ENCODE data around the gene GIMAP1.

Gene GIMAP1

DNA sequence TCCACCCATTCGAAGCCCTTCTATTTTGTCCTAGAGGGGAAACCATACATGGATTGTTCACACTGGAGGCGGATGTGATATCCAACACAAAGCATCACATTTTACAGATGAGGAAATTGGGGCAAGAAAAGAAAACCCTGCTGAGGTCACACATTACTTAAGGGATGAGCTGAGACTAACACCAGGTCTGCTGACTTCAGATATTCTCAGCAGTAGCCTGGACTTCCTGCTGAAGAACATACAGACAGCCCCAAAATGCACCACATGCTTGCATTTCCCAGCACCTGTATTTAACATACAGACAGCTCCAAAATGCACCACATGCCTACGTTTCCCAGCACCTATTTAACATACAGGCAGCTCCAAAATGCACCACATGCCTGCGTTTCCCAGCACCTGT is 32.0 kb downstream of the GIMAP1 start:
- DNase-seq (ENCODE audit: low spot score), result no peak

DNA sequence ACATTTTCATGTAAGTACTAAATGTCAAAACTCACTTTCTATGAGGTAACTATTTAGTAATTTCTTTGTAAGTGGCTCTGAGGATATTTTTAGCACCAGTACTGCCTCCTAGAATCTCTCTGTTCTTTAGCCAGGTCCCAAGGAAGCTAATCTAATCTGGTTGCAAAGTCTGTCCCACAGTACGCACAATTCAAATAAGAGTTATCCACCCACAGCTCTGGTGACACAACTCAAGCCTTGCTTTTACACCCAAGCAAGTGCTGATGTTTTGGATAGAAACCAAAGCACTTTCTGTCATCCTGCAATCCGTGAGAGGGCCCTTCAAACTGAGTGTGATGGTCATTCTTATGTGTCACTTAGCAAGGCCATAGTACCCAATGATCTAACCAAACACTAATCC is 35.3 kb downstream of the GIMAP1 start:
- no peak for DNase-seq (ENCODE audit: low spot score)

DNA sequence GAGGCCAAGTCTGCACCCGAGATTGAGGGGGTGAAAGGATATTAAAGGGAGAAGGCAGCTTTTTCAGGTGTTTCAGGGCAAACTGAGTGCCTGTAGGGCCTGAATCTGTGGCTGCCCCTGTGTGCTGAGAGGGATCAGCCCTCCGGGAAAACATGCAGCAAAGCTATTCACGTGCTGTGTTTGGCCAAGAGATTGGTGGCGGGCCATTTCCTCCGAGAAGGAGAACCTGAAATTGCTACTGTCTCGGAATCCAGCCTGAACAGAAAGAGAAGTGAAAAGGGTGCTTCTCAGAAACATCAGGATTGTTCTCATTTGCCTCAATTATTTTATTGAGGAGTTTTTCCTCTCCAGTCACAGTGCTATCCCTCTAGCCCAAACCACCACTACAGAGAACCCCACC is 36.8 kb downstream of the GIMAP1 start:
- DNase-seq (ENCODE audit: low spot score), result no peak

DNA sequence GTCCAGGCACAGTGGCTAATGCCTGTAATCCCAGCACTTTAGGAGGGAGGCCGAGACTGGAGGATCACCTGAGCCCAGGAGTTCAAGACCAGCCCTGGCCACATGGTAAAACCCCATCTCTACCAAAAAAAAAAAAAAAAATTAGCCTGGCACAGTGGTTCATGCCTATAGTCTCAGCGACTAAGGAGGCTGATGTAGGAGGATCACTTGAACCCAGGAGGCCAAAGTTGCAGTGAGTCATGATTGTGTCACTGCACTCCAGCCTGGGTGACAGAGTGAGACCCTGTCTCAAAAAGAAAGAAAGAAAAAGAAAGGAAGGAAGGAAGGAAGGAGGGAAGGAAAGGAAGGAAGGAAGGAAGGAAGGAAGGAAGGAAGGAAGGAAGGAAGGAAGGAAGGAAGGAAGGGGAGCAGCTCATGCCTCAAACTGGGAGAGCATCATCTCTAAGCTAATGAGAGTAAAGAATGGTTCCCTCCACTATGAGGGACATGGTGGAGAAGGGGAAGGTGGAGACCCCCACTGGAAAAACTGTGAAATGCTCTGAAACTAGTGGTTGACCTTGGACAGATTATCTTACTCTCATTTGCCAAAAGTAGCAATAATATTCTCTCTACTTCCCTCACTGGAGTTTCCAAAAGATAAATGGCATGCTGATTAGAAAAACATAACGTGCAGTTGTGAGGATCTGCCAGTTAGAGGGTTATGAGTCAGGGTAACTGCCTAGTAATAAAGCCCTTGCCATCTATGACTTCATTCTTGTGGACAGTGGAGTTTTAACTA is 37.6 kb downstream of the GIMAP1 start:
- DNase-seq (ENCODE audit: low spot score), result no peak

DNA sequence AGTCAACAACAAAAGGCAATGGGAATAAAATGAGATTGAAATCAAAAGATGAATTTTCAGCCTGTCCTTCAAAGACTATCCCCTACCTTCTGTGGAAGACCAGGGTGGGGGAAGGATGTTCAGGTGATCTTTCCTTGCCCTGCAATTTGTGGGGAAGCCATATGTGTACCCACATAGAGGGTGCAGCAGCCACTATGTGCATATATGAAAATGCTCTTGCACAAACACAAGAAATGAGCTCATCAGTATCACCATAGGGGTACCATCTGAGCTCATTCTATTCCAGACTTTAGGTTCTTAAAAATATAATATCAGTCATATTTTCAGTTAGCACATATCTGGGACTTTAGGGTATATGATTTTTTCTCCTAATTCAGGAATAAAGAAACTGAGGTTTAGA is 38.5 kb downstream of the GIMAP1 start:
- DNase-seq (ENCODE audit: low spot score), result no peak

DNA sequence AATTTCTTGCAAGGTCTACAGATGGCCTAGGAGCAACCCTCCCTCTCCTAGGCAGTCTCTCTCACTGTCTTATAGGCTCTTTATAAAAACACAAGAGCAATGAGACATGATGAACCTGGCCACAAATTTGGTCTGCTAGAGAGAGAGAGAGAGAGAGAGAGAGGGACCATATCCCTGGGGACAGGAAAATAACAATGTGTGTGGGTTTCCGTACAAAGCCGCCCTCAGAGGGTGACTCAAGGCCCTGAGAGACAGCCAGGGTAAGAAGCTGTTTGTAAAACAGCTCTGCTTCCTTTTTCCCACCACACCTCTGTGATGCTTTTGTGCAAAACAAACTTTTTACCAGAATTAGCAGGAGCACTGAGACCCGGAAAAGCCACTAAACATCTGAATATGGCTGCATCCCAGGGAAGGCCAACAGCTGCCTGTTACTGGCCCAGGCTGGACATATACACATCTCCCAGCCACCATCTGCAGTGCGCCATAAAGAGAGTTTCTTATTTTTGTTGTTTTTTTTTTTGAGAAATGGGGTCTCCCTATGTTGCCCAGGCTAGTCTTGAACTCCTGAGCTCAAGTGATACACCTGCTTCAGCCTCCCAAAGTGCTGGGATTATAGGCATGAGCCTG is 39.2 kb downstream of the GIMAP1 start:
- DNase-seq (ENCODE audit: low spot score), result no peak

DNA sequence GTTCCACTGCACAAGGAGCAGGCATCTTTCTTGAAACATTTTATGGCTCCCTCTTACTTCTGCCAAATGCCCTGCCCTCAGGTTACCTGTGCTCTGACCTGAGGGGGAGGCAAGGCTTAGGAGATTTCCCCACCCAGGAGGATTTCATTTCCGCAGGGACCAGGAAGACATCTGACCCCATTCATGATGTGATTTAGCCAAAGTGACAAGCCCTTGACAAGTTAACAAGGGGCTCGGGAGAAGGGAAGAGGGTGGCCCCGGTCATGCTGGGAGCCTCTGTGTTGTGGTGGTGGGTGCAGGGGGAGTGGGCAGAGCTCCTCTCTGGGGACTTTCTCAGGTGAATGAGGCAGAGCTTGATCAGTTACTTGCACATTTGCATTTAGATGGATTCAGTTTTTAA is 39.8 kb downstream of the GIMAP1 start:
- no peak for DNase-seq (ENCODE audit: low spot score)

DNA sequence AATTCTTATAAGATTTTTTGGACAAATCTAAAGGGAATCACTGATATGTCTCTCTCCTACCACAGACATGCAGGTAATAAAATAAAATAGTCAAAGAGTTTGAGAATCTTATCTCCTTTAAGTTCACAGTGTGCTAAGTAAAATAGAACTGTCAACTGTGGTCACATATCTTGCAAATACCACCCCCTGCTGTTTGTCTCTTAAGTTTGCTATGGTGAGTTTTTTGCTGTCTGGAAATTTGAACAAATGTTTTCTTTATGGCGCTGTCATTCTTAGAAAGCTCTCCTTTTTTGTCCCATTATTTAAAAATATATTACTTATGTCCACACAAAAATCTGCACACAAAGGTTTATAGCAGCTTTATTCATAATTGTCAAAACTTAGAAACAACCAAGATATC is 40.4 kb downstream of the GIMAP1 start:
- DNase-seq (ENCODE audit: low spot score), result no peak

DNA sequence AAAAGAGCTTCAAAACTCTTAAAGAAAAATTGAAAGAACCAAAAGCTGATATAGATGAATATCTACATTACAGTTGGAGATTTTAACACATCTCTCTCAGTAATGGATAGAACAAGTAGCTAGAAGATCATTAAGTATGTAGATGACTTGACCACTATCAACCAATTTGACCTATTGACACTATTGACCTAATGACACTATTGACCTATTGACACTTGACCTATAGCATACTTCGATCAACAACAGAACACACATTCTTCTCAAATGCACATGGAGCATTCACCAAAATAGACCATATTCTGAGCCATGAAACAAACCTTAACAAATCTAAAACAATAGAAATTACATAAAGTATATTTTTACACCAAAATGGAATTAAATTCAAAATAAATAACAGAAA is 43.1 kb downstream of the GIMAP1 start:
- DNase-seq (ENCODE audit: low spot score), result no peak

DNA sequence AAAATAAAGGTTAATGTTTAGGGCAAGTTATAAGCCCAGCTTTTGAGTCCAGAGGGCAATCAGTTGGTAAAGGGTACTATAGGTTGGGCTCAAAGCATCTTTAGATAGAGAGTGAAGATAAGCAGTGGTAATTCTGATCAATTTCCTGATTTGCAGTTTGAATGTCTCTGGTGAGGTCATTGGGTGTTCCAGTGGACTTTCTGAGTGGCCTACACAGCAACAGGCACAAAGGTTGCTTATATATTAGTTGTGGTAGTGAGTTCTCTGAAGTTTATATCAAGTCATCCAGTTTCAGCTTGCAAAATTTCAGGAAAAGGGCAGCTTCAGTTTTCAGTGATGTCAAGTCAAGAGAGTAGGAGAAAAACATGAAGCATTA is 49.9 kb downstream of the GIMAP1 start:
- DNase-seq (ENCODE audit: low spot score), result no peak

DNA sequence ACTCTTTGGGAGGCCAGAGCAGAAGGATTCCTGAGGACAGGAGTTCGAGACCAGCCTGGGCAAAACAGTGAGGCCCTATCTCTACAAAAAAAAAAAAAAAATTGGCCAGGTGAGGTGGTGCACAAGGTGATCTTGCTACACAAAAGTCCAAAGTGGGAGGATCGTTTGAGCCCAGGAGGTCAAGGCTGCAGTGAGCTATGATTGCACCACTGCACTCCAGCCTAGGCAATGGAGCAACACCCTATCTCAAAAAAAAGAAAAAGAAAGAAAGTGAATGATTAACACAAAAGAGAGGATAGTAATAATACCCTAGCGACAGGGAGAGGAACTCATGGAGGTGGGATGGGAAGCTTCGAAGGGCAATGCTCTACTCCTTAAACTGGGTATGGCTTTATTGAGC is 53.4 kb downstream of the GIMAP1 start:
- DNase-seq (ENCODE audit: low spot score), result no peak

Measured in putamen (tissue), 1 donor.